Fibroblast of gingiva (primary cell): ENCODE data around the gene ADCK2.
A peak's percentile ranks its signal among the peaks of the same experiment; 100 is the strongest.
"Not testable (repeated sequence)": the region's sequence is repeated elsewhere in the genome, so short reads cannot be mapped to it uniquely, and the experiment has no call there.

Source experiments
- DNase-seq: peaks from one replicate; pipeline ENCODE4 v3.0.0-alpha.2; 2011; ENCODE audit warnings: low read depth

Gene ADCK2

GRCh38 chr7:140695381-140695780 is 22.6 kb downstream of the ADCK2 start:
- DNase-seq: no peak

DNA sequence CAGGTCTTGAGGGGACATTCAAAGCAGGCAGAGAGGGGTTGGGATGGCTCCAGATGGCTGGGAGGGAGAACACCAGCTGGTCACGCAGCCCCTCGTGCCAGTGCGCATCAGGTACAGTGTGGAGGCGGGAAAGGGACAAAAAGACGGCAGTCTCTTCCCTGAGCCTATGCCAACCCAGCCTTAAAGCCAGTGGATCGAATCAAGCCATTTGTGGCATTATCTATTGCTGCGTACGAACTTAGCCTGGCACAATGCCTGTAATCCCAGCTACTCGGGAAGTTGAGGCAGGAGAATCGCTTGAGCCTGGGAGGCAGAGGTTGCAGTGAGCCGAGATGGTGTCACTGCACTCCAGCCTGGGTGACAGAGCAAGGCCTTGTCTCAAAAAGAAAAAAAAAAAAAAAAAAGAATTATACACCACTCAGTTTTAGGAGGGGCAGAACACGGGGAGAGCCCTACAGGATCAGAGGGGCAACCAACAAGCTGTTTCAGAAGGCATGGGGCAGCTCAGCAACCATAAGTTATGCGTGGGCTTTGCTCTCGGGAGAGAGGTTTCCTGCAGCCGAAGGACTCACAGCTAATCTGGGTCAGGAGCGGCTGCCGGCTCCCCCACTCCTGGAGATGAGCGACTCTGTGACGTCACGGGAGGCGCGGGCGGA is 23.4 kb downstream of the ADCK2 start:
- DNase-seq: peak; percentile 88

GRCh38 chr7:140696680-140697446 is 24.1 kb downstream of the ADCK2 start, which contains the start of gene NDUFB2:
NDUFB2 (plus strand) TSS chr7:140696708; CDS start chr7:140696745, 37 bp downstream.
- peak; percentile 74 for DNase-seq

- DNase-seq: peak; percentile 39
Measured at GRCh38 chr7:140697447-140698143, 24.9 kb downstream of the ADCK2 start.

DNA sequence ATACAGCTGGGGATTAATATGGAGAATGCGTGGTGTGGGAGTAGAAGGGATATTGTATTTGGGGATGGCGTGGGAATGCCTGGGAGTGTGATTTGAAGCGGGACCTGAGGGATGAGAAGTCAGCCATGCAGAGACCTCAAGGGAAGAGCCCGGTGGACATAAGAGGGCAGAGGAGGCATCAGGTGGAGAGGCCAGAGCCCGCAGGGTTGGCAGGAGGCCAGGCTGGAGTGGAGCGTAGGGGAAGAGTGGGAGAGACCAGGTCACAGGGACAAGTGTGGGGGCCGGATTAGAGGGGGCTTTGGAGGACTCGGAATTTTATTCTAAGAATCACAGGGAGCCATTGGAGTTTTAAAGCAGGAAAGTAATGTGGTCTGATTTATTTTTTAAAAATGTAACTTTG is 25.7 kb downstream of the ADCK2 start:
- DNase-seq: no peak

DNA sequence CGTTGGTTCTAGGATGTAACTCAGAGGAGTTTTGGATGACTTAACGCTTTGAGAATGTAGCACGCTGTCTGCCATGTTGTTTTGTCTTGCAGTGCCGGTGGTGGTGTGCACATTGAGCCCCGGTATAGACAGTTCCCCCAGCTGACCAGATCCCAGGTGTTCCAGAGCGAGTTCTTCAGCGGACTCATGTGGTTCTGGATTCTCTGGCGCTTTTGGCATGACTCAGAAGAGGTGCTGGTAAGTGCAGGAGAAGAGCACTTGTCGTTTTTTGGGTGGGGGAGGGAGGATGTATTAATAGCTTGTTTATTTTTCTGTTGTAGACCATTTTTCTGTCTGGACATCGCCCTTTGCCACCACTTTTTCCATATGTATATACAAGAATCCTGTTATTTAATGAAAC is 30.0 kb downstream of the ADCK2 start:
- DNase-seq: no peak

DNA sequence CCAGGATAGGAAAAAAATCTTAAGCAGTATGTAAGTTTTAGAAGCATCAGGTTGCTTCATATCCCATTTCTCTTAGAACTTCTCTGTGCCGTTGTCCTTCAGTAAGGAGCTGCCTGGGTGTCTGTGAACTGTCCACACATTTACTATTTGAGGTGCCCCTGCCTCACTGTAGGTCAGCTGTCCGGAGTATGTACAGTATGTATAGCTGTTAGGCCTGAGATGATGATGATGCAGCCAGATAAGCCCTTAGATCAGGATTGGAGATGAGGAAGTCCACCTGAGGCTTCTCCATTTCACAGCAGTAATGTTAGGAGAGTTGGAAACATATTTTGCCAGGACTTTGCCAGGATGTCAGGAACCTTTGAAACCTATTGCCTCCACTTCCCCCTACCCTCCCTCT is 31.5 kb downstream of the ADCK2 start:
- DNase-seq: no peak

GRCh38 chr7:140707132-140707531 is 34.4 kb downstream of the ADCK2 start:
- DNase-seq: no peak

DNA sequence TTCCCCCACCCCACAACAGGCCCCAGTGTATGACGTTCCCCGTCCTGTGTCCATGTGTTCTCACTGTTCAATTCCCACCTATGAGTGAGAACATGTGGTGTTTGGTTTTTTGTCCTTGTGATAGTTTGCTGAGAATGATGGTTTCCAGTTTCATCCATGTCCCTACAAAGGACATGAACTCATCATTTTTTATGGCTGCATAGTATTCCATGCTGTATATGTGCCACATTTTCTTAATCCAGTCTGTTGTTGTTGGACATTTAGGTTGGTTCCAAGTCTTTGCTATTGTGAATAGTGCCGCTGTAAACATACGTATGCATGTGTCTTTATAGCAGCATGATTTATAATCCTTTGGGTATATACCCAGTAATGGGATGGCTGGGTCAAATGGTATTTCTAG is 36.0 kb downstream of the ADCK2 start:
- DNase-seq: not testable (repeated sequence)

DNA sequence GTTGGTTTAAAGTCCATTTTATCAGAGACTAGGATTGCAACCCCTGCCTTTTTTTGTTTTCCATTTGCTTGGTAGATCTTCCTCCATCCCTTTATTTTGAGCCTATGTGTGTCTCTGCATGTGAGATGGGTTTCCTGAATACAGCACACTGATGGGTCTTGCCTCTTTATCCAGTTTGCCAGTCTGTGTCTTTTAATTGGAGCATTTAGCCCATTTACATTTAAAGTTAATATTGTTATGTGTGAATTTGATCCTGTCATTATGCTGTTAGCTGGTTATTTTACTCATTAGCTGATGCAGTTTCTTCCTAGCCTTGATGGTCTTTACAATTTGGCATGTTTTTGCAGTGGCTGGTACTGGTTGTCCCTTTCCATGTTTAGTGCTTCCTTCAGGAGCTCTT is 39.6 kb downstream of the ADCK2 start:
- DNase-seq: not testable (repeated sequence)

DNA sequence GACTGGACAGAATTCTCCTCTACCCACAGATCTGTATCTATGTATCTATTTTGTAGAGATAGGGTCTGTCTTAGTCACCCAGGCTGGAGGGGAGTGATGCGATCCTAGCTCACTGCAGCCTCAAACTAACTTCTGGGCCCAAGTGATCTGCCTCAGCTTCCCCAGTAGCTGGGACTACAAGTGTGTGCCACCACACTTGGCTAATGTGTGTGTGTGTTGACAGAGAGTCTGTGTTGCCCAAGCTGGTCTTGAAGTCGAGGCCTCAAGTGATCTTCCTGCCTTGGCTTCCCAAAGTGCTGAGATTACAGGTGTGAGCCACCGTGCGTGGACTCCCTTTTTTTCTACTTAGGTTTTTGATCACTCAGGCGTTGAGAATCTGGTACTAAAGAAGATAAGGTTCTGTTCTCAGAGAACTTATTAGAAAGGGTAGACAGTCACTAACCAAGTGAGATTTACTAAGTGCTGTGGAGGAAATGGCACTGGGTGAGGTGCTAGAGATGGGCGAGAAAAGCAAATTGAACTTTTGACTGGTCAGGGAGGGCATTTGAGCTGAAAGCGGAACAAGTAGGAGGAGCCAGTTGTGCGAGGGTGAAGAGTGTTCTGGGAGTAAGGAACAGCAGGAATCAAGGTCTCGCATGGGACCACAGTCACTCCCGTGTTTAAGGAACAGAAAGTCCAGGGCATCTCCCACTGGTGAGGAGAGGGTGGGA is 41.7 kb downstream of the ADCK2 start:
- DNase-seq: no peak

- DNase-seq: no peak
Measured at GRCh38 chr7:140719721-140720120, 47.0 kb downstream of the ADCK2 start.

DNA sequence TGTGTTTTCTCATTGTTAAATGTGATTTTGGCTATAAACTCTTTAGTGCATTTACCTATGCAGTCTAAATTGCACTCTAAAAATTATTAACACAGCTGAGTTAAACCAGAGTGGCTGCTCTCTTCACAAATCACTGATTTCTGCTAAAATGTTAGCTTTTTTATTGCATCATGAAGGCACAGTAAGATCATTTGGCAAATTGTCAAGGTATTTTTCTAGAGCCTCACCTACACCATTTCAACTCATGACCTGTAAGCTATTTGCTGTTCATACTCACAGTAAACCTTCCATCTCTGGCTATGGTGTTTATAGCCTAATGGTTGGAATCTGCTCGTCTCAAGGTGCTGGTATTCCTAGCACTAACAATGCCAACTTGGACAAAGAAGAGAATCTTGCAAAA is 49.5 kb downstream of the ADCK2 start:
- DNase-seq: no peak

GRCh38 chr7:140723006-140723405 is 50.3 kb downstream of the ADCK2 start:
- DNase-seq: no peak

DNA sequence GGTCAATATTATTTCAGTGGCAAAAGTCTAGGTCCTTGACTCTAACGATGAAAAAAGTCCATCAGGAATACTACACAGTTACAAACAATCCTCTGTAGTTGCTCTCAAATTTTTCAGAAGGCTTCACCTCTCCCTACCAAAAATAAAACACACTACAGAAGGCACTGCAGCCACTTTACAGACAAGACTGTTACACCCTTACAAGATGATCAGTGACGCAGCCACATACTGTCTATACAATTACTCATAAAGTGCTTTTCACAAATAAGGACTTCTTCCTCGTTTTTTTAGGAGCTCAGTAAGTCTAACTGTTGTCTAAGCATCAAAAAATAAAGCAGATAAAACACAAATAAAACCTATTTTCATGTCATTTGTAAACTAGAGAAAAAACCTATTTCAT is 50.8 kb downstream of the ADCK2 start:
- DNase-seq: no peak

DNA sequence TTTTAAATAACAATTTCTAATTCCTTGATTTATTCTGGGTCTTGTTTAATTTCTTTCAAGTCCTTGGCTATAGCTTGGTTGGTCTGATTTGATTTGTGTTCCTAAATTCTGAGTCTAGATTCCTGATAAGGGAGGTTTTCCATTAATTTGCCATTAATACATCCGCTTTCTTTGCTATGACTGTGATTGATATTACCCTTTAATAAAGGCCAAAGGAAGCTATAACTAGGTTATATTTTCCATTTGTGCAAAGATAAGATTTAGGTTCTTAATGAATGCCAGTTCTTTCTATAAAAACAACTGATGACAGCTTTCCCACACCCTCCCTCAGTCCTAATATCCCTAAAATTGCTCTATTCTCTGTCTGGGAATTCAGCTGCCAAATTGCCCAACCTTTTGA is 52.0 kb downstream of the ADCK2 start:
- DNase-seq: no peak

- DNase-seq: peak; percentile 40
Measured at GRCh38 chr7:140726281-140726680, 53.5 kb downstream of the ADCK2 start.

DNA sequence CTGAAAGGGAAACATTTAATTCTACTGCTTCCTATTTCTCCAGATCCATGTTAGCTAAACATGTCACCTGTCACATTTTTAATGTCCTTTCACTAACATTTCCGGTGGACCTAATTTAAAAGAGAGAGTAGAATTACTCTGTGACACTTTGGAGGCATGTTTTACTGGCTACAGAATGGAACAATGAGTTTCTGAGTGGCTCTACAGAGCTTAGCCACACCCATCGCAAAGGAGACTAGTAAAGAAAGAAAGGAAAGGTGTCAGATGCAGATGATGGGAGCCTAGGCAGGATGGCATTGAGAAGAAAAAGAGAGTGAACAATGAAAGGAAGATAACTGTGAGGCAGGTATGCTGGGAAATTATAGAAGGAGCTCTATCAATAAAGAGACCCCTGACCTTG is 59.7 kb downstream of the ADCK2 start:
- no peak for DNase-seq

DNA sequence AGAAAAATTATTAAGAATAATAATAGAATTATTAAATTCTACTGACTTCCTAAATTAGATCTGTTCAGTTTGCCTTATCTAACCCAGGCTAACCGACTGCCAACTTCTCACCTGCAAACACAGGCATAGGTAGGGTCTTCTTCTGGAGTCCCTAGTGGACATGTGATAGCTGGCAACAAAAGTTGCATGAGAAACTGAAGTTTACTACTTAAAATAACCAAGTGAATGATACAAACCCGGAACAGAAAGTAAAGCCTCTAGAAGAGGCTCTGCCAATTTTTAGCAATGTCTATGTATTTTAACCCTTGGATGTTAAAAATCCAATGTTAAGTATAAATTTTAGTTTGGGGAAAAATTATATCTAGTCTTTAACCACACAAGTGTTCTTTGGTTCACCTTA is 61.4 kb downstream of the ADCK2 start:
- no peak for DNase-seq

DNA sequence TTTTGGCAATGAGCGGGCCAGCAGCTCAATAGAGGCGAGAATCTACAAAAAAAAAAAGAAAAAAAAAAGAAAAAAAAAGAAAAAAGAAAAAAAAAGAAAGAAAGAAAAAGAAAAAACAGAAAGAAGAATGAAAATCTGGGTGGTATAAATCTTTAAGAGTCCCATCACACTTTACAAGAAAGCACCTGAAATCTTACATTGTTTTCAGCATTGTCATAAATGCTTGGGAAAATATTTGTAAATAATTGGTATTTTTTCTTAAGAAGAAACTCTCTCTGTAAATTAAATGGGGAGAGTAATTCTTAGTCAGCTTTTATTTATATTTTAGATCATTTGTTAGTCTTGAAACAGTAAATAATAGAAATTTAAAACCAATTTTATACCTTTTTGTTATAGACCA is 62.0 kb downstream of the ADCK2 start:
- no peak for DNase-seq

- DNase-seq: no peak
Measured at GRCh38 chr7:140738280-140738679, 65.5 kb downstream of the ADCK2 start.

DNA sequence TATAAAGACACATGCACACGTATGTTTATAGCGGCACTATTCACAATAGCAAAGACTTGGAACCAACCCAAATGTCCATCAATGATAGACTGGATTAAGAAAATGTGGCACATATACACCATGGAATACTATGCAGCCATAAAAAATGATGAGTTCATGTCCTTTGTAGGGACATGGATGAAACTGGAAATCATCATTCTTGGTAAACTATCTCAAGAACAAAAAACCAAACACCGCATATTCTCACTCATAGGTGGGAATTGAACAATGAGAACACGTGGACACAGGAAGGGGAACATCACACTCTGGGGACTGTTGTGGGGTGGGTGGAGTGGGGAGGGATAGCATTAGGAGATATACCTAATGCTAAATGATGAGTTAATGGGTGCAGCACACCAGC is 70.5 kb downstream of the ADCK2 start:
- DNase-seq: not testable (repeated sequence)
